Keratinocyte (primary cell): ENCODE results near the gene SLCO3A1.

ENCODE experiments used
- EZH2 ChIP-seq: IDR thresholded peaks from one replicate; pipeline ENCODE4 v1.6.1; 2012; ENCODE audit warnings: inconsistent platforms, mild to moderate bottlenecking, low read length, moderate library complexity
- TF ChIP-seq, protein P1 (sequence below), 3 experiments: IDR thresholded peaks in 1 of 3; conservative IDR thresholded peaks in 1 of 3; optimal IDR thresholded peaks in 1 of 3; 2 replicates in 2 of 3; 3 replicates in 1 of 3; pipeline versions ENCODE3 to v1.5.1; 2011; ENCODE audit warnings: low read length in 3 of 3, mild to moderate bottlenecking in 3 of 3, moderate library complexity in 2 of 3, control low read depth in 1 of 3, inconsistent platforms in 1 of 3; ENCODE audit not compliant: insufficient read depth in 2 of 3; ENCODE audit errors: extremely low read depth in 1 of 3

DNA sequence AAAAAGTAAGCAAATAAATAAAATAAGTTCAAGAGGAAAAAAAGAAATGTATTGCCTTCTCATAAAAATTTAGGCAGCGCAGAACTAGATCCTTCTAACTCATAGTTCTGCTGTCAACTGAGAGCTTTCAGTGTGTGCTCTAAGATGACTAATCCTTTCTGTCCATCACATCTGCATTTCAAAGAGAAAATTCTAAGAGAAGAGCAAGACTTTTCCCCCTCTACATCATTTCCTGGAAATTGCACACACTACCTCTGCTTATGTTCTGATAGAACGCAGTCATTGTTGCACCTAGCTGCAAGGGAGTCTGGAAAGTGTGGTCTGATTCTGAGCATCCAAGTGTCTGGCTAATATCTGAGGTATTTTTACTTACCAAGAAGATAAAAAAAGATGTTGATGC is 39.6 kb upstream of the SLCO3A1 start:
- TF ChIP-seq, protein P1, sequence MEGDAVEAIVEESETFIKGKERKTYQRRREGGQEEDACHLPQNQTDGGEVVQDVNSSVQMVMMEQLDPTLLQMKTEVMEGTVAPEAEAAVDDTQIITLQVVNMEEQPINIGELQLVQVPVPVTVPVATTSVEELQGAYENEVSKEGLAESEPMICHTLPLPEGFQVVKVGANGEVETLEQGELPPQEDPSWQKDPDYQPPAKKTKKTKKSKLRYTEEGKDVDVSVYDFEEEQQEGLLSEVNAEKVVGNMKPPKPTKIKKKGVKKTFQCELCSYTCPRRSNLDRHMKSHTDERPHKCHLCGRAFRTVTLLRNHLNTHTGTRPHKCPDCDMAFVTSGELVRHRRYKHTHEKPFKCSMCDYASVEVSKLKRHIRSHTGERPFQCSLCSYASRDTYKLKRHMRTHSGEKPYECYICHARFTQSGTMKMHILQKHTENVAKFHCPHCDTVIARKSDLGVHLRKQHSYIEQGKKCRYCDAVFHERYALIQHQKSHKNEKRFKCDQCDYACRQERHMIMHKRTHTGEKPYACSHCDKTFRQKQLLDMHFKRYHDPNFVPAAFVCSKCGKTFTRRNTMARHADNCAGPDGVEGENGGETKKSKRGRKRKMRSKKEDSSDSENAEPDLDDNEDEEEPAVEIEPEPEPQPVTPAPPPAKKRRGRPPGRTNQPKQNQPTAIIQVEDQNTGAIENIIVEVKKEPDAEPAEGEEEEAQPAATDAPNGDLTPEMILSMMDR (optimal IDR thresholded peaks at IDR 0.05 in 1 of 3, IDR thresholded peaks at IDR 0.05 in 1 of 3, conservative IDR thresholded peaks at IDR 0.05 in 1 of 3; ENCODE audit: extremely low read depth in 1 of 3, insufficient read depth in 2 of 3, low read length in 3 of 3): no peak
- no peak for TF ChIP-seq EZH2
